Lower leg skin (tissue), 4 donors: ENCODE results near the gene AIG1. TPM values are rescaled to one million over a fixed set of nuclear protein-coding genes. Genes with fewer than 3 reads are reported as not detected.

ENCODE experiments used
- DNase-seq, 2 donors: peaks; one replicate each; pipeline ENCODE4 v3.0.0-alpha.2; 2019; ENCODE audit warnings: low spot score in 2 of 2
- H3K4me3 ChIP-seq: fragments of 200-600 bp; sonication (generic); 2 replicates; pipeline ENCODE4 v1.5.1; 2017; ENCODE audit warnings: mild to moderate bottlenecking, low read depth; ENCODE audit not compliant: poor library complexity, severe bottlenecking
- POLR2A ChIP-seq, 2 donors: fragments of 450-650 bp; IDR thresholded peaks; one replicate each; pipeline ENCODE4 v1.6.1; 2016 to 2017; ENCODE audit warnings: antibody characterized with exemption in 2 of 2, mild to moderate bottlenecking in 1 of 2, moderate library complexity in 1 of 2
- WGBS, 2 donors: methylation state at CpG; one replicate each; pipeline ENCODE4 v1.1.5; 2018; 5-methylcytosine and 5-hydroxymethylcytosine counted together
- intact Hi-C: fragments of 100-400 bp; cut with DNase I; formaldehyde crosslinking; loops from one replicate; pipeline ENCODE4 v1.15.0; 2023; ENCODE audit warnings: low total_unique reads
- total RNA-seq, 4 donors: library from RNA; depleted of rRNA; stranded (reverse); fragments of >200 nt; gene quantifications; one replicate each; pipeline ENCODE4 v1.1.0, GENCODE V29; 2016
- TF ChIP-seq, protein P1 (sequence below), 3 donors: fragments of 450-650 bp; IDR thresholded peaks; one replicate each; pipeline ENCODE4 v1.5.1; 2016; ENCODE audit warnings: antibody characterized with exemption in 3 of 3, mild to moderate bottlenecking in 3 of 3, moderate library complexity in 2 of 3

AIG1 gene
- total RNA-seq, 4 donors from 2014 or later, result 12.2 to 21.4 (median 16.0) TPM

DNA sequence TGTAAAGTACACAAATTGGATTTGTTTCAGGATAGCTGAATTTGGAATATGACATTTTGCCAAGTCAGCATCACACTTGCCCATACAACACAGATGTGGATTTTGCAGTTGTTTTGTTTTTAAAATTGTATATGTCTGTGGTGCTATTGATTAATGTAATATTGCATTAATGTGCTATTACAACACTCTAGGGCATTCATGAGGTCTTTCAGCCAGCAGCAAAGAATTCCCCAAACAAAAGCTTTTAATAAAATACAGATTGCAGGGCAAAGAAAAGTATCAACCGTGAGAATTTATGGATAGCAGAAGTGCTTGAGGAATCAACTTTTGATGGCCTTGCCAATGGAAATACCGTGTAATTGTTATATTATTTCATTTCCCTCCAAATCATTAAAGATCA lies 144.9 kb downstream of the AIG1 start:
- no peak for DNase-seq
- TF ChIP-seq POLR2A (IDR thresholded peaks at IDR 0.05), result no peak
- TF ChIP-seq, protein P1, sequence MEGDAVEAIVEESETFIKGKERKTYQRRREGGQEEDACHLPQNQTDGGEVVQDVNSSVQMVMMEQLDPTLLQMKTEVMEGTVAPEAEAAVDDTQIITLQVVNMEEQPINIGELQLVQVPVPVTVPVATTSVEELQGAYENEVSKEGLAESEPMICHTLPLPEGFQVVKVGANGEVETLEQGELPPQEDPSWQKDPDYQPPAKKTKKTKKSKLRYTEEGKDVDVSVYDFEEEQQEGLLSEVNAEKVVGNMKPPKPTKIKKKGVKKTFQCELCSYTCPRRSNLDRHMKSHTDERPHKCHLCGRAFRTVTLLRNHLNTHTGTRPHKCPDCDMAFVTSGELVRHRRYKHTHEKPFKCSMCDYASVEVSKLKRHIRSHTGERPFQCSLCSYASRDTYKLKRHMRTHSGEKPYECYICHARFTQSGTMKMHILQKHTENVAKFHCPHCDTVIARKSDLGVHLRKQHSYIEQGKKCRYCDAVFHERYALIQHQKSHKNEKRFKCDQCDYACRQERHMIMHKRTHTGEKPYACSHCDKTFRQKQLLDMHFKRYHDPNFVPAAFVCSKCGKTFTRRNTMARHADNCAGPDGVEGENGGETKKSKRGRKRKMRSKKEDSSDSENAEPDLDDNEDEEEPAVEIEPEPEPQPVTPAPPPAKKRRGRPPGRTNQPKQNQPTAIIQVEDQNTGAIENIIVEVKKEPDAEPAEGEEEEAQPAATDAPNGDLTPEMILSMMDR (IDR thresholded peaks at IDR 0.05), result no peak
- WGBS, 2 donors, result 33 to 49% methylated on average over 2 of the region's 2 CpGs
- intact Hi-C loops, result no loop called here
- no peak overlapping the region for H3K4me3 ChIP-seq

DNA sequence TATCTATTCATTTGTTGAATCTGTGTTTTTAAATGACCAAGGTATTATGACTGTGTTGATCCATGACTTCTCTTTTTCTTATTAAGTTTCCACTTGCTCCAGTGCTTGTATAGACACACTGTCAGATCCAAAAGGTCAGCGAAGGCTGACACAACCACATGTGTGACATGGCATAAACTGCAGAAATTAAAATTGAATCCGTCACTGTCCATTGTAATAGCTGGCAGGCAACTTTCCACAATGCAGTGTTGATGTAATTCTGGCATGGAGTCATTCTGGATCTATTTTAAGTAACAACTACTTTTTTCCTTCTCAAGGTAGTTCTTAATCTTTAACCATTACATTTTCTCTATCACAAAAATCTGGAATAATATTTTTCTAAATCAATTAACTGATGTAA lies 145.3 kb downstream of the AIG1 start:
- 33 to 37% methylated on average over 2 of the region's 2 CpGs for WGBS, 2 donors
- no peak for DNase-seq

DNA sequence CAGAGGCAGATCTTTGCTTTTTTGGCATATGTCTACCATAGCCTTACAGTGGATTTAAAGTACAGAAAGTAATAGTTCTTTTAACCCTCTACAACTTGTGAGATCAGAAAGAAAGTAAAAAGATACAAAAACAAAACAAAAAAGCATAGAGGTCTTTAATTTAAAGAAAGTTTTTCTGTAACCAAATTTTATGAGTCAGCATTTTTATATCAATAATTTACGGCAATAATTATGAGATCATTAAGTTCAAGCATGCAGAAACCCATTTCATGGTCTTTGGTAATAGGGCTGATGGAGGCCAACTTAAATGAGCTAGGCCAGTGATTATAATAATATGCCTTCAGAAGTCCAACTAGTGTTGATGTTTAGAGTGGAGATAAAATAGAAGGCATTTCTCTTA lies 145.9 kb downstream of the AIG1 start:
- no peak overlapping the region for H3K4me3 ChIP-seq
- intact Hi-C loops, result no loop called here
- DNase-seq, result no peak
- no peak for TF ChIP-seq POLR2A (IDR thresholded peaks at IDR 0.05)
- TF ChIP-seq, protein P1 (IDR thresholded peaks at IDR 0.05), result no peak
- WGBS, 2 donors, result 49 to 50% methylated on average over 1 of the region's 1 CpG

More for the DNA sequence above, 145.3 kb downstream of the AIG1 start:
- intact Hi-C loops, result no loop called here
- no peak overlapping the region for H3K4me3 ChIP-seq
- TF ChIP-seq POLR2A (IDR thresholded peaks at IDR 0.05), result no peak
- TF ChIP-seq, protein P1 (IDR thresholded peaks at IDR 0.05), result no peak

DNA sequence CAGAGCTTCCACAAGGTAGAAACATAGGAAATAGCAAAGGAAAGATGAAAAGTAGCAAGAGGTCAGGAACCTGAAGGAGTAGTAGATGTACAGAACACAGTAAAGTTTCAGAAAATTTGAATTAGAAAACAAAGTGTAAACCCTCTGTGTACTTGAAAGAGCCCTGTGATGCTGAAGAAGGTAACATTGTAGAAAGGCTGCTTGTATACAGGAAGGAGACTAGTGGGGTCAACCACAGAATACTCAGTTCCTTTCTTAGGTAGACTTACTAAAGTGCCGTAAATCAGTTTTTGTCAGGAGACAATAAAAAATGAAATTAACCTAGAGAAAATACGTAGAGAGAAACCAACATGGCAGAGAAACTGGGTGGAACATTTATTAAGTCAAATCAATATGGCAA lies 149.7 kb downstream of the AIG1 start:
- intact Hi-C loops, result no loop called here
- 95 to 96% methylated on average over 2 of the region's 2 CpGs for WGBS, 2 donors
- DNase-seq, result no peak
- TF ChIP-seq, protein P1 (IDR thresholded peaks at IDR 0.05), result no peak
- no peak for TF ChIP-seq POLR2A (IDR thresholded peaks at IDR 0.05)
- H3K4me3 ChIP-seq, result no peak overlapping the region

DNA sequence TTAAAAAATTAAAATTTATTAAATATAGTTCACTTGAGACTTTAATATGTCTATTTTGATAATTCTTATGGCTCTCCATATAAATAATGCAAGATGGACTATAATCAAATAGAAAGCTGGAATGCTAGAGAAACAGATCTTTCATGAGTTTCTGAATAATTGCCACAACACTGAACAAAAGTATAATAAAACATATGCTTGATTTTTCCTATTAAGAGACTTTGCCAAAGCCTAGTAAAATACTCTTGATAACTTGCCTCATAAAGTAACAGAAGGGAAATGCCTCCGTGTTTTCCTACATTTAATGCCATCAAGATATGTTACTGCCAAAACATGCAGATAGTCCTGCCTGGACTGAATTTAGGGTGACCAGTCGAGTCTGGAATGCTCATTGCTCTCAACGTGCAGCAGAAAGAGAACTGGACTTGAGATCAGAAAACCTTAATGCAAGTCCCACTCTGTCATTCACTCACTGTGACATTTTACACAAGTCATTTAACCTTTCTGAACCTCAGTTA lies 153.2 kb downstream of the AIG1 start:
- TF ChIP-seq, protein P1 (IDR thresholded peaks at IDR 0.05), result no peak
- TF ChIP-seq POLR2A (IDR thresholded peaks at IDR 0.05), result no peak
- intact Hi-C loops, result no loop called here
- no peak for DNase-seq
- no peak overlapping the region for H3K4me3 ChIP-seq
- 74 to 78% methylated on average over 3 of the region's 3 CpGs for WGBS, 2 donors

DNA sequence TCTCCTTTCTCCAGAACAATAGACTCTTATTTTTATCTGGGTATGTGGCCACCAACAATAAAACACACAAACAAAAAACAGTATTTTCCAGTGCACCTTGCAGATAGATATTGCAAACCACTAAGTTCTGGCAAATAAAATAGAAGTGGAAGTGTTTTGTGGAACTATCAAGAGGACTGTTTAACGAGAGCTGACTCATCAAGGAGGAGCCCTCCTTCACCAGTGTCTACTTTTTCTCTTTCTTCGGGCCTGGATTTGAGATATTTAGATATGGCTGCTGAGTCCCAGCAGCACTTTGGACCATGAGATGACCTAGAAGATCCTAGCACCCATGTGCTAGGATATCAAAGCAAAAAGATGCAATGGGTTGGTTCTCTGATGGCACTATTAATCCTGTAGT lies 154.7 kb downstream of the AIG1 start:
- 46 to 55% methylated on average over 2 of the region's 2 CpGs for WGBS, 2 donors
- TF ChIP-seq POLR2A (IDR thresholded peaks at IDR 0.05), result no peak
- TF ChIP-seq, protein P1 (IDR thresholded peaks at IDR 0.05), result no peak

More for the DNA sequence above, 154.7 kb downstream of the AIG1 start:
- intact Hi-C loops, result no loop called here
- DNase-seq, result no peak
- no peak overlapping the region for H3K4me3 ChIP-seq
